Mesenchymal stem cell (in vitro differentiated cells and primary cell): Measurements from ENCODE around the gene BAIAP3.

Source experiments
- DNase-seq: peaks from one replicate; pipeline ENCODE4 v3.0.0-alpha.2; 2013
- H2AFZ ChIP-seq: one replicate; pipeline ENCODE4 v1.6.1; 2013; ENCODE audit warnings: low read depth, mild to moderate bottlenecking, control low read depth, inconsistent platforms, low read length, moderate library complexity
- H2AK5ac ChIP-seq: 2 replicates; pipeline ENCODE4 v1.6.1; 2013; ENCODE audit warnings: low read length, moderate library complexity, mild to moderate bottlenecking, inconsistent platforms; ENCODE audit not compliant: severe bottlenecking
- H2BK120ac ChIP-seq: one replicate; pipeline ENCODE4 v1.6.1; 2013; ENCODE audit warnings: low read depth, mild to moderate bottlenecking, inconsistent platforms, low read length, moderate library complexity
- H2BK12ac ChIP-seq, 2 experiments: one replicate each; pipeline ENCODE4 v1.6.1; 2013; ENCODE audit warnings: inconsistent platforms in 2 of 2, low read length in 2 of 2, mild to moderate bottlenecking in 2 of 2, moderate library complexity in 2 of 2, control low read depth in 1 of 2
- H2BK15ac ChIP-seq: one replicate; pipeline ENCODE4 v1.6.1; 2013; ENCODE audit warnings: mild to moderate bottlenecking, low read depth, inconsistent platforms; ENCODE audit not compliant: poor library complexity, severe bottlenecking
- H2BK5ac ChIP-seq: 2 replicates; pipeline ENCODE4 v1.6.1; 2013; ENCODE audit warnings: low read depth, mild to moderate bottlenecking, low read length, control low read depth, inconsistent platforms; ENCODE audit not compliant: poor library complexity, severe bottlenecking
- H3K14ac ChIP-seq, 2 experiments: one replicate each; pipeline ENCODE4 v1.6.1; 2013; ENCODE audit warnings: inconsistent platforms in 2 of 2, low read length in 2 of 2, control low read depth in 1 of 2, mild to moderate bottlenecking in 1 of 2, moderate library complexity in 1 of 2
- H3K18ac ChIP-seq, 2 experiments: one replicate each; pipeline ENCODE4 v1.6.1; 2013; ENCODE audit warnings: inconsistent platforms in 2 of 2, low read length in 2 of 2, control low read depth in 1 of 2, low read depth in 1 of 2, mild to moderate bottlenecking in 1 of 2
- H3K23ac ChIP-seq, 2 experiments: one replicate each; pipeline ENCODE4 v1.6.1; 2013; ENCODE audit warnings: inconsistent platforms in 2 of 2, low read length in 2 of 2, mild to moderate bottlenecking in 2 of 2, moderate library complexity in 2 of 2, control low read depth in 1 of 2
- H3K27ac ChIP-seq: 2 replicates; pipeline ENCODE4 v1.5.1; 2013; ENCODE audit warnings: mild to moderate bottlenecking, moderate library complexity, low read length, control low read depth, inconsistent platforms; ENCODE audit not compliant: poor library complexity, severe bottlenecking
- H3K27me3 ChIP-seq, 2 experiments: 2 replicates each; pipeline versions ENCODE4 v1.6.1 to v1.7.0; 2013; ENCODE audit warnings: low read length in 2 of 2, mild to moderate bottlenecking in 2 of 2, moderate library complexity in 2 of 2, control low read depth in 1 of 2, inconsistent platforms in 1 of 2; ENCODE audit not compliant: control insufficient read depth in 1 of 2, insufficient read depth in 1 of 2
- H3K36me3 ChIP-seq, 2 experiments: 2 replicates each; pipeline versions ENCODE4 v1.6.1 to v1.7.0; 2013; ENCODE audit warnings: low read length in 2 of 2, control low read depth in 1 of 2, inconsistent platforms in 1 of 2, low read depth in 1 of 2, mild to moderate bottlenecking in 1 of 2; ENCODE audit not compliant: insufficient read depth in 2 of 2, control insufficient read depth in 1 of 2
- H3K4ac ChIP-seq, 2 experiments: one replicate each; pipeline ENCODE4 v1.6.1; 2013; ENCODE audit warnings: inconsistent platforms in 2 of 2, low read length in 2 of 2, mild to moderate bottlenecking in 2 of 2, moderate library complexity in 2 of 2, control low read depth in 1 of 2, low read depth in 1 of 2
- H3K4me1 ChIP-seq: 2 replicates; pipeline ENCODE4 v1.6.1; 2013; ENCODE audit warnings: low read depth, low read length, control low read depth; ENCODE audit not compliant: control insufficient read depth, insufficient read depth
- H3K4me2 ChIP-seq: 2 replicates; pipeline ENCODE4 v1.6.1; 2013; ENCODE audit warnings: low read length, mild to moderate bottlenecking, inconsistent platforms; ENCODE audit not compliant: poor library complexity, severe bottlenecking
- H3K4me3 ChIP-seq, 2 experiments: 2 replicates each; pipeline versions ENCODE4 v1.5.1 to v1.7.0; 2013; ENCODE audit warnings: low read length in 2 of 2, mild to moderate bottlenecking in 2 of 2, control low read depth in 1 of 2, low read depth in 1 of 2; ENCODE audit not compliant: insufficient read depth in 1 of 2
- H3K79me1 ChIP-seq: replicated peaks from 2 replicates; pipeline ENCODE4 v1.6.1; 2013; ENCODE audit warnings: mild to moderate bottlenecking, control low read depth, low read length, inconsistent platforms; ENCODE audit not compliant: poor library complexity, severe bottlenecking
- H3K9ac ChIP-seq: 2 replicates; pipeline ENCODE4 v1.7.0; 2013; ENCODE audit warnings: mild to moderate bottlenecking, low read length, moderate library complexity
- H3K9me3 ChIP-seq: 2 replicates; pipeline ENCODE4 v1.7.0; 2013; ENCODE audit warnings: mild to moderate bottlenecking, low read length; ENCODE audit not compliant: control insufficient read depth
- H4K8ac ChIP-seq: one replicate; pipeline ENCODE4 v1.6.1; 2013; ENCODE audit warnings: inconsistent platforms, mild to moderate bottlenecking, low read length, moderate library complexity
- H4K91ac ChIP-seq: one replicate; pipeline ENCODE4 v1.6.1; 2013; ENCODE audit warnings: mild to moderate bottlenecking, low read length, inconsistent platforms
- WGBS: methylation state at CpG from one replicate; pipeline ENCODE4 v1.1.7; 2013; ENCODE audit warnings: mixed read lengths; 5-methylcytosine and 5-hydroxymethylcytosine counted together

The BAIAP3 gene

DNA sequence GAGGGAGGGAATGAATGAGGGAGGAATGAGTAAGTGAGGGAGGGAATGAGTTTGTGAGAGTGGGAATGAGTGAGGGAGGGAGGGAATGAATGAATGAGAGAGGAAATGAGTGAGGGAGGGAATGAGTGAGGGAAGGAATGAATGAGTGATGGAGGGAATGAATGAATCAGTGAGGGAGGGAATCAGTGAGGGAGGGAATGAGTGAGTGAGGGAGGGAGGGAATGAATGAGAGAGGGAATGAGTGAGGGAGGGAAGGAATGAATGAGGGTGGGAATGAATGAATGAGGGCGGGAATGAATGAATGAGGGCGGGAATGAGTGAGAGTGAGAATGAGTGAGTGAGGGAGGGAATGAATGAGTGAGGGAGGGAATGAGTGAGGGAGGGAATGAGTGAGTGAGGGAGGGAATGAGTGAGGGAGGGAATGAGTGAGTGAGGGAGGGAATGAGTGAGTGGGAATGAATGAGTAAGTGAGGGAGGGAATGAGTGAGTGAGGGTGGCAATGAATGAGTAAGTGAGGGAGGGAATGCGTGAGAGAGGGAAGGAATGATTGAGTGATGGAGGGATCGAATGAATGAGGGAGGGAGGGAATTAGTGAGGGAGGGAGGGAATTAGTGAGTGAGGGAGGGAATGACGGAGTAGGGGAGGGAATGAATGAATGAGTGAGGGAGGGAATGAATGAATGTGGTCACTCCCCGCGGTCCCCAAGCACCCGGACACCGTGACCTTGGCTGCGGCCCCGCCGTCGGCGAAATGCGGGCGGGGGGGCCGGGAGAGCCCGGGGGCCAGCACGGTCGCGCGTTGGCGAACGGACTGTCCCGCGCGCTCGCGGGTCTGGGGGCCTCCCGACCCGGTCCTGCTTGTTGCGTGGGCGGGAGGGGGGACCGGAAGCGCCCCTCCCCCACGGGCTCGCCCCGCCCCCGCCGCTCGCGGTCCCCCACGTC is 25.1 kb upstream of the BAIAP3 start:
- H3K9me3 ChIP-seq = no peaks in the 10 kb centered on the region
- H3K9ac ChIP-seq = peak overlapping the region; percentile 67
- 5% methylated on average over 36 of the region's 43 CpGs for WGBS

DNA sequence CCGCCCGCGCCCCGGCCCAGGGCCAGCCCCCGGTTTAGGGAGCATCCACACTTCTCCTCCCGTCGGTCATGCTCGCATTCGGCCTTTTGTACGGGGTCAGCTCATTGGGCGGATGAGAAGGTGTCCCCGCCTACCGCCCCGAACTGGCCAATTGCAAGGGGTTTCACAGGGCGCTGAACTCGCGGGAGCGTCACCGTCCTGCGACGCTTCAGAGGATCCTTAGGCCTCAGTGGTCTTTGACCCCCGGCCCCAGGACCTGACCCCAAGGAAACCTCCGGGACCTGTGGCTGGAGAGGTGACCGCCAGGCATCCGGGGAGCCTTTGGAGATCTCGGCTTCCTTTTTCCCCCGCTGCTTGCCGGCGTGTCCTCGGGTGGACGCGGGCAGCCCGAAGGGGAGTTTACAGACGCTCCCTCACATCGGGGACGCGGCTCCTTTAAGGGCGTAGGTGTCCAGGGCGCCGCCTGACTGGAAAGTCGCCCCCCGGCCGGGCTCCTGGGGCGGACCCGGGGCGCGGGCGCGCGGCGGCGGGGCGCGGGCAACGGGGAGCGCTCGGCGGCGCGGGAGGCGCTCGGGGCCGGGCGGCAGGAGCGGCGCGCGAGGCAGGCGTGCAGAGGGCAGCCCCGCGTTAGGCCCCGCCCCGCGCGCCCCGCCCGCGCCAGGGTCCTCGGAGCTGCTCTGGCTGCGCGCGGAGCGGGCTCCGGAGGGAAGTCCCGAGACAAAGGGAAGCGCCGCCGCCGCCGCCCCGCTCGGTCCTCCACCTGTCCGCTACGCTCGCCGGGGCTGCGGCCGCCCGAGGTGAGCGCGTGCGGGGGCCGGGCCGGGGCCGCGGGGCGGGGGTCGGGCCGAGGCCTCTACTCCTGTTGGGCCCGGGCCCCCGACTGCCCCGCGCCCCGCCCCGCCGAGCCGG is 24.2 kb upstream of the BAIAP3 start, which contains the start of gene UBE2I:
TSS of gene UBE2I (plus strand) at position 660 of the 909 bp plus-strand sequence. CDS start 4,395 bp downstream, outside the sequence.
- Histone ChIP-seq H3K27ac (peak within 1 kb of the TSS; percentile 98), H3K18ac (peak within 1 kb of the TSS; percentile 79 to 93), H3K4me2 (peak within 1 kb of the TSS; percentile 96), H2AFZ (peak within 1 kb of the TSS; percentile 19), H3K27me3 (no peaks in the 10 kb centered on the region), H2AK5ac (no peak within 1 kb of the TSS), H3K9ac (peak within 1 kb of the TSS; percentile 100), H2BK5ac (peak within 1 kb of the TSS; percentile 100), H4K91ac (peak within 1 kb of the TSS; percentile 99), H2BK120ac (peak within 1 kb of the TSS; percentile 99), H3K4me1 (peaks cover 26% of the 10 kb centered on the region), H2BK15ac (peak within 1 kb of the TSS; percentile 98), H3K79me1 (no peaks in the 10 kb centered on the region), H2BK12ac (peak within 1 kb of the TSS in 1 of 2 experiments; percentile 45), H4K8ac (peak within 1 kb of the TSS; percentile 100), H3K23ac (peak within 1 kb of the TSS in 1 of 2 experiments; percentile 34), H3K36me3 (peaks cover 8 to 23% of the 10 kb centered on the region in 2 experiments), H3K14ac (peak within 1 kb of the TSS in 1 of 2 experiments; percentile 35), H3K4ac (peak within 1 kb of the TSS; percentile 87 to 98), H3K4me3 (peak within 1 kb of the TSS; percentile 73 to 92), H3K9me3 (no peaks in the 10 kb centered on the region)
- WGBS = under 1% methylated on average over 50 of the region's 117 CpGs
- DNase-seq = peak; percentile 98

More for the DNA sequence above, 25.1 kb upstream of the BAIAP3 start:
- Histone ChIP-seq H2BK5ac (peak overlapping the region; percentile 68), H3K36me3 (peaks cover 3 to 15% of the 10 kb centered on the region in 2 experiments), H3K27me3 (no peaks in the 10 kb centered on the region), H2AFZ (peak overlapping the region; percentile 19), H4K8ac (peak overlapping the region; percentile 33), H2BK15ac (no peak overlapping the region), H3K4ac (peak overlapping the region in 1 of 2 experiments; percentile 83), H3K4me2 (peak overlapping the region; percentile 70), H3K18ac (peak overlapping the region; percentile 43 to 76), H2AK5ac (no peak overlapping the region), H4K91ac (peak overlapping the region; percentile 3), H3K4me1 (peaks cover 20% of the 10 kb centered on the region), H2BK120ac (peak overlapping the region; percentile 58), H3K14ac (peak overlapping the region in 1 of 2 experiments; percentile 26), H3K79me1 (no peaks in the 10 kb centered on the region), H3K27ac (no peak overlapping the region), H3K4me3 (peak overlapping the region; percentile 61 to 78), H3K23ac (peak overlapping the region in 1 of 2 experiments; percentile 26), H2BK12ac (peak overlapping the region in 1 of 2 experiments; percentile 45)
- peak; percentile 72 for DNase-seq

DNA sequence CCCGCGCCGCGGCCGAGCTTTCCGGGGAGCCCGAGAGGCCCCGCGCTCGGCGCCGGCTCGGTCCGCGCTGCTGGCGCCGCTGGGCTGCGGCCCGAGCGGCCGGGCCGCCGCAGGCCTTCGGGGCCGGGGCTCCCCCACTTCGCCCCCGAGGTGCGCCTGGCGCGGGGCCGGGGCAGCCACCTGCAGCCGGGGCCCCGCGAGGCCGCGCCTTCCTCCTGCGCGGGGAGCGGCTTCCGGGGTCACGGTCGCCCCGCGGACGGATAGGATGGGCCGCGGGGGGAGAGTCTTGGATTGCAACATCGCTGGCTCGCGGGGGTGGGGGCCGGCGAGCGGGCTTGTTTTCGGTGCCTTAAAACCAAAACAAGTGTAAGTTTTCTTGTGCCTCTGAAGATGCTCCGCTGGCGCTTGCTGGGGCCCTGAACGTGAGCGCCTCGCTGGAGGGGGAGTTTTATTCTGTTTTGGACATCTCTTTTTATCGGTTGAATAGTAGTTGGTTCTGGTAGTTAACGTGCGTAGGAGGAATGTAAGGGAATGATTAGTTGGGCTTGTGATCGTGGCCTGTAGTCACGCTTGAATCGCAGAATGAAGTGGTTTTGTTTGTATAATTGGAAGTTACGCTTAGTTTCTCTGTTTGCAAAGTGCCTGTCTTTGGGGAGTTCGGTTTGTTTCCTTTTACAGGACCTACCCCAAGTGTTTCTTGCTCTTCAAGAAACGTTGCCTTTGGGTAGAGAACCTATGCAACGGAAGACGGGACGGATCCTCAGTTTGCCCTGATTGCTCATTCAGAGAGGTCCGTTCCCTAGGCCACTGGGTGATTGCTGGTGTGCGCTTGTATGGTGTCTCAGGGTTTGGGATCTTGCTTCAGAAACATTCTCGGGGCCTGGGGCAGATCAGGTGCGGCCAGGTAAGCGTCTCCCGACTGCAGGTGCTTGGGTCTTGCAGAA is 23.3 kb upstream of the BAIAP3 start:
- peaks cover 29% of the 10 kb centered on the region for H3K4me1 ChIP-seq
- peaks cover 17 to 33% of the 10 kb centered on the region in 2 experiments for H3K36me3 ChIP-seq
- peak overlapping the region in 1 of 2 experiments; percentile 34 for H3K23ac ChIP-seq
- peak overlapping the region; percentile 73 to 92 for H3K4me3 ChIP-seq
- whole genome bisulfite sequencing = 2% methylated on average over 58 of the region's 77 CpGs
- H2AK5ac ChIP-seq = no peak overlapping the region
- H3K14ac ChIP-seq = peak overlapping the region in 1 of 2 experiments; percentile 35
- H3K9me3 ChIP-seq = no peaks in the 10 kb centered on the region
- H4K8ac ChIP-seq = no peak overlapping the region
- H3K4ac ChIP-seq = peak overlapping the region; percentile 25 to 94
- no peak overlapping the region for H2AFZ ChIP-seq
- peak overlapping the region; percentile 63 for H3K27ac ChIP-seq
- H3K79me1 ChIP-seq = no peaks in the 10 kb centered on the region
- no peak overlapping the region for H4K91ac ChIP-seq
- H3K4me2 ChIP-seq = peak overlapping the region; percentile 96
- no peak overlapping the region for H2BK12ac ChIP-seq
- H2BK15ac ChIP-seq = no peak overlapping the region
- peak overlapping the region; percentile 95 for H2BK120ac ChIP-seq
- no peaks in the 10 kb centered on the region for H3K27me3 ChIP-seq
- DNase-seq = peak; percentile 54
- no peak overlapping the region for H2BK5ac ChIP-seq
- H3K18ac ChIP-seq = peak overlapping the region; percentile 58 to 68
- H3K9ac ChIP-seq = peak overlapping the region; percentile 92
